DND-41 (cell line): ENCODE results near the gene RAB18.

ENCODE experiments used
- CTCF ChIP-seq: IDR thresholded peaks from 2 replicates; pipeline ENCODE4 v1.5.1; 2012; ENCODE audit warnings: borderline replicate concordance, low read length, moderate library complexity, mild to moderate bottlenecking; ENCODE audit not compliant: poor library complexity, severe bottlenecking; ENCODE audit errors: extremely low read depth
- EZH2 ChIP-seq: IDR thresholded peaks from 3 replicates; pipeline ENCODE4 v1.6.1; 2012; ENCODE audit warnings: borderline replicate concordance, low read depth, mild to moderate bottlenecking, moderate library complexity, low read length, inconsistent platforms; ENCODE audit not compliant: severe bottlenecking

DNA sequence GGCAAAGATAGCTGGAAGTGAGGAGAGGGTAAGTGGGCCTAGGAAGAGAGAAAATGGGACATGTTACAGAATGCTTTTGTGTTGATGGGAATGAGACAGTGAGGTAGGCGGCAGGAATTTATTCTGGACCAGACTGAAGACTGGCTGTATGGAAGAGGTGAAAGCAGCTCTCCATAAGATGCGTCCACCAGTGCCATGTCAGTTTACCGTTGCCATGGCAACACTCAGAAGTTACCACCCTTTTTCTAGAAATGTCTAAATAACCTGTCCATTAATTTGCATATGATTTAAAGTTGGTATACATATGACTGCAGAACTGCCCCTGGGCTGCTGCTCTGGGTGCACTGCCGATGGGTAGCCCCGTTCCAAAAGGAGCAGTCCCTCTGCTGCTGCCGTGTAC lies 46.7 kb downstream of the RAB18 start:
- no peak for TF ChIP-seq CTCF
- TF ChIP-seq EZH2, result no peak
